ENCODE results near the gene LETMD1. TPM values are rescaled to one million over a fixed set of nuclear protein-coding genes. Genes with fewer than 3 reads are reported as not detected.
"Not testable (repeated sequence)": the region's sequence is repeated elsewhere in the genome, so short reads cannot be mapped to it uniquely, and the experiment has no call there.

Gene LETMD1
- total and polyA plus RNA-seq, 9 donors, result 53.5 to 122 (median 69.2) TPM

GRCh38 chr12:51009056-51009440 is 39.1 kb upstream of the LETMD1 start:
- intact Hi-C loops (cut with DNase I), result no loop called here
- no peaks in the 10 kb centered on the region for H3K9me3 ChIP-seq
- peaks cover 5% of the 10 kb centered on the region for H3K4me1 ChIP-seq (ENCODE audit: insufficient read depth)
- no peak for TF ChIP-seq CTCF (IDR thresholded peaks at IDR 0.05)
- TF ChIP-seq POLR2A (IDR thresholded peaks at IDR 0.05), result no peak
- no peak for TF ChIP-seq EP300 (IDR thresholded peaks at IDR 0.05)
- WGBS, 3 donors, result 42 to 73% (median 45%) methylated on average over 8 of the region's 8 CpGs
- no peaks in the 10 kb centered on the region for H3K36me3 ChIP-seq
- no peaks in the 10 kb centered on the region for H3K27me3 ChIP-seq
- DNase-seq, result peak in 2 of 5 donors; percentile 17 to 43
- no peak overlapping the region for H3K4me3 ChIP-seq
- H3K27ac ChIP-seq, result no peak overlapping the region

GRCh38 chr12:51011955-51012354 is 36.2 kb upstream of the LETMD1 start:
- DNase-seq, result no peak
- H3K4me1 ChIP-seq (ENCODE audit: insufficient read depth), result peaks cover 7% of the 10 kb centered on the region
- no peak overlapping the region for H3K27ac ChIP-seq
- intact Hi-C loops (cut with DNase I), result no loop called here
- 82 to 88% (median 86%) methylated on average over 4 of the region's 4 CpGs for WGBS, 3 donors
- H3K36me3 ChIP-seq, result no peaks in the 10 kb centered on the region
- TF ChIP-seq POLR2A (IDR thresholded peaks at IDR 0.05) (no peak), EP300 (IDR thresholded peaks at IDR 0.05) (no peak)
- no peak overlapping the region for H3K4me3 ChIP-seq
- no peaks in the 10 kb centered on the region for H3K27me3 ChIP-seq
- H3K9me3 ChIP-seq, result no peaks in the 10 kb centered on the region

GRCh38 chr12:51012570-51013236 is 35.4 kb upstream of the LETMD1 start:
- intact Hi-C loops (cut with DNase I), result no loop called here
- TF ChIP-seq EP300 (IDR thresholded peaks at IDR 0.05), result no peak
- no peak for TF ChIP-seq CTCF (IDR thresholded peaks at IDR 0.05)
- TF ChIP-seq POLR2A (IDR thresholded peaks at IDR 0.05), result no peak
- WGBS, 3 donors, result 82 to 85% (median 83%) methylated on average over 5 of the region's 5 CpGs
- no peaks in the 10 kb centered on the region for H3K9me3 ChIP-seq
- no peaks in the 10 kb centered on the region for H3K36me3 ChIP-seq
- no peak overlapping the region for H3K4me3 ChIP-seq
- peaks cover 10% of the 10 kb centered on the region for H3K4me1 ChIP-seq (ENCODE audit: insufficient read depth)
- H3K27ac ChIP-seq, result no peak overlapping the region
- H3K27me3 ChIP-seq, result no peaks in the 10 kb centered on the region
- DNase-seq, result no peak

- no peaks in the 10 kb centered on the region for H3K9me3 ChIP-seq
- H3K27ac ChIP-seq, result no peak overlapping the region
- intact Hi-C loops (cut with DNase I), result no loop called here
- DNase-seq, result no peak
- H3K27me3 ChIP-seq, result no peaks in the 10 kb centered on the region
- peaks cover 10% of the 10 kb centered on the region for H3K4me1 ChIP-seq (ENCODE audit: insufficient read depth)
- WGBS, 3 donors, result 92 to 96% (median 94%) methylated on average over 7 of the region's 7 CpGs
- no peaks in the 10 kb centered on the region for H3K36me3 ChIP-seq
- no peak overlapping the region for H3K4me3 ChIP-seq
- TF ChIP-seq EP300 (IDR thresholded peaks at IDR 0.05) (no peak), CTCF (IDR thresholded peaks at IDR 0.05) (no peak), POLR2A (IDR thresholded peaks at IDR 0.05) (no peak)
These were observed 34.7 kb upstream of the LETMD1 start for GRCh38 chr12:51013441-51013840.

DNA sequence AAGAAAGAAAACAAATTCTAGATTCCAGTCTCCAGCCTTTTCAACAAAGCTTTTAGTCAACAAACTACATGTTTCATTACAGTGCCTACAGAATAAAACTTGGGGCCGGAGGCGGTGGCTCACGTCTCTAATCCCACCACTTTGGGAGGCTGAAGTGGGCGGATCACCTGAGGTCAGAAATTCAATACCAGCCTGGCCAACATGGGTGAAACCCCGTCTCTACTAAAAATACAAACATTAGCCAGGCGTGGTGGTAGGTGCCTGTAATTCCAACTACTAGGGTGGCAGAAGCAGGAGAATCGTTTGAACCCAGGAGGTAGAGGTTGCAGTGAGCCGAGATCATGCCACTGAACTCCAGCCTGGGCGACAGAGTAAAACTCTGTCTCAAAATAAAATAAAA is 33.7 kb upstream of the LETMD1 start:
- H3K4me1 ChIP-seq (ENCODE audit: insufficient read depth); H3K36me3 ChIP-seq; H3K9me3 ChIP-seq; intact Hi-C loops (cut with DNase I); H3K27ac ChIP-seq; DNase-seq; H3K4me3 ChIP-seq; H3K27me3 ChIP-seq: not testable (repeated sequence)
- WGBS, 3 donors, result 79 to 87% (median 84%) methylated on average over 9 of the region's 9 CpGs

Measured in ovary (tissue), 9 donors.